Esophagus squamous epithelium (tissue), 5 donors: Measurements from ENCODE around the gene CNKSR3. TPM values are rescaled to one million over a fixed set of nuclear protein-coding genes. Genes with fewer than 3 reads are reported as not detected.

Experiments
- DNase-seq: peaks from one replicate; lab custom pipeline; 2025; lab: John Stamatoyannopoulos, UW
- H3K27ac ChIP-seq, 4 donors: fragments of 200-600 bp; sonication (generic); one replicate each; pipeline ENCODE4 v1.5.1; 2016 to 2019; ENCODE audit warnings: mild to moderate bottlenecking in 1 of 4
- H3K27me3 ChIP-seq, 4 donors: fragments of 200-600 bp; sonication (generic); 1 replicate in 3 of 4; 2 replicates in 1 of 4; pipeline versions ENCODE4 v1.5.1 to v1.6.0; 2017 to 2021; ENCODE audit warnings: antibody characterized with exemption in 1 of 4
- H3K36me3 ChIP-seq, 3 donors: fragments of 200-600 bp; sonication (generic); one replicate each; pipeline ENCODE4 v1.5.1; 2016 to 2019
- H3K4me1 ChIP-seq, 3 donors: fragments of 200-600 bp; sonication (generic); one replicate each; pipeline ENCODE4 v1.5.1; 2017 to 2019
- H3K4me3 ChIP-seq, 4 donors: fragments of 200-600 bp; sonication (generic); 1 replicate in 3 of 4; 2 replicates in 1 of 4; pipeline ENCODE4 v1.5.1; 2016 to 2019; ENCODE audit warnings: mild to moderate bottlenecking in 2 of 4, moderate library complexity in 1 of 4
- H3K9me3 ChIP-seq, 3 donors: fragments of 200-600 bp; sonication (generic); one replicate each; pipeline ENCODE4 v1.5.1; 2016 to 2019
- CTCF ChIP-seq, 6 experiments: fragments of 450-650 bp in 4 of 6; fragments of 200-600 bp in 2 of 6; sonication (generic) in 2 of 6; IDR thresholded peaks; one replicate each; pipeline ENCODE4 v1.5.1; 2016 to 2019; ENCODE audit warnings: antibody characterized with exemption in 6 of 6, mild to moderate bottlenecking in 4 of 6, moderate library complexity in 4 of 6
- POLR2A ChIP-seq, 4 donors: fragments of 450-650 bp; IDR thresholded peaks; one replicate each; pipeline ENCODE4 v1.6.1; 2017; ENCODE audit warnings: antibody characterized with exemption in 4 of 4, mild to moderate bottlenecking in 4 of 4, moderate library complexity in 3 of 4
- WGBS, 2 donors: methylation state at CpG; one replicate each; pipeline ENCODE4 v1.1.5; 2018; 5-methylcytosine and 5-hydroxymethylcytosine counted together
- intact Hi-C: fragments of 100-400 bp; cut with DNase I; formaldehyde crosslinking; loops from one replicate; pipeline ENCODE4 v1.15.0; 2022
- total RNA-seq, 4 donors: library from RNA; depleted of rRNA; stranded (reverse); fragments of >200 nt; gene quantifications; one replicate each; pipeline ENCODE4 v1.1.0, GENCODE V29; 2016
- donor health status: DM: yes; HTN: yes; CAD: no.

CNKSR3 gene
- total RNA-seq, 4 donors from 2014 or later = 10.2 to 18.8 (median 13.8) TPM

GRCh38 chr6:154441995-154442310 lies 68.5 kb downstream of the CNKSR3 start:
- no peaks in the 10 kb centered on the region for H3K27me3 ChIP-seq
- H3K9me3 ChIP-seq = no peaks in the 10 kb centered on the region
- intact Hi-C loops = no loop called here
- no peak overlapping the region for H3K4me3 ChIP-seq
- peaks cover 0 to 14% (median 0%) of the 10 kb centered on the region in 3 donors for H3K4me1 ChIP-seq
- no peak for DNase-seq
- no peak overlapping the region for H3K27ac ChIP-seq
- peaks cover 0 to 51% (median 0%) of the 10 kb centered on the region in 3 donors for H3K36me3 ChIP-seq
- 94 to 96% methylated on average over 11 to 12 of the region's 12 CpGs for whole genome bisulfite sequencing, 2 donors
- TF ChIP-seq POLR2A (IDR thresholded peaks at IDR 0.05) = no peak
- no peak for TF ChIP-seq CTCF (IDR thresholded peaks at IDR 0.05)

- H3K4me3 ChIP-seq = no peak overlapping the region
- no peak overlapping the region for H3K27ac ChIP-seq
- H3K27me3 ChIP-seq = no peaks in the 10 kb centered on the region
- peaks cover 0 to 65% (median 0%) of the 10 kb centered on the region in 3 donors for H3K36me3 ChIP-seq
- WGBS, 2 donors = 92 to 100% methylated on average over 1 of the region's 1 CpG
- DNase-seq = no peak
- peaks cover 0 to 12% (median 0%) of the 10 kb centered on the region in 3 donors for H3K4me1 ChIP-seq
- H3K9me3 ChIP-seq = no peaks in the 10 kb centered on the region
- intact Hi-C loops = no loop called here
- TF ChIP-seq POLR2A (IDR thresholded peaks at IDR 0.05) (no peak), CTCF (IDR thresholded peaks at IDR 0.05) (no peak)
These were observed 70.0 kb downstream of the CNKSR3 start for GRCh38 chr6:154440422-154441043.

- no peak for DNase-seq
- TF ChIP-seq POLR2A (IDR thresholded peaks at IDR 0.05) = no peak
- TF ChIP-seq CTCF (IDR thresholded peaks at IDR 0.05) = no peak
- Histone ChIP-seq H3K36me3 (peaks cover 0 to 70% (median 0%) of the 10 kb centered on the region in 3 donors), H3K27me3 (no peaks in the 10 kb centered on the region), H3K9me3 (no peaks in the 10 kb centered on the region), H3K27ac (no peak overlapping the region), H3K4me3 (no peak overlapping the region), H3K4me1 (peaks cover 0 to 8% (median 0%) of the 10 kb centered on the region in 3 donors)
- intact Hi-C loops = no loop called here
- WGBS, 2 donors = 69% methylated on average over 3 of the region's 3 CpGs
These were observed 70.5 kb downstream of the CNKSR3 start for GRCh38 chr6:154440022-154440421.

GRCh38 chr6:154438882-154439415 lies 71.5 kb downstream of the CNKSR3 start:
- 60 to 66% methylated on average over 9 of the region's 9 CpGs for WGBS, 2 donors
- H3K4me1 ChIP-seq = peaks cover 0 to 8% (median under 1%) of the 10 kb centered on the region in 3 donors
- H3K9me3 ChIP-seq = no peaks in the 10 kb centered on the region
- intact Hi-C loops = no loop called here
- DNase-seq = no peak
- no peaks in the 10 kb centered on the region for H3K27me3 ChIP-seq
- no peak overlapping the region for H3K4me3 ChIP-seq
- H3K27ac ChIP-seq = no peak overlapping the region
- TF ChIP-seq CTCF (IDR thresholded peaks at IDR 0.05) (no peak), POLR2A (IDR thresholded peaks at IDR 0.05) (no peak)
- H3K36me3 ChIP-seq = peaks cover 0 to 72% (median 0%) of the 10 kb centered on the region in 3 donors

- intact Hi-C loops = no loop called here
- TF ChIP-seq CTCF (IDR thresholded peaks at IDR 0.05) = no peak
- no peak for TF ChIP-seq POLR2A (IDR thresholded peaks at IDR 0.05)
- DNase-seq = no peak
- 85 to 89% methylated on average over 5 to 9 of the region's 11 CpGs for WGBS, 2 donors
- Histone ChIP-seq H3K27me3 (no peaks in the 10 kb centered on the region), H3K4me3 (no peak overlapping the region), H3K36me3 (peaks cover 0 to 74% (median 0%) of the 10 kb centered on the region in 3 donors), H3K27ac (no peak overlapping the region), H3K9me3 (no peaks in the 10 kb centered on the region), H3K4me1 (peaks cover 0 to 13% (median 4%) of the 10 kb centered on the region in 3 donors)
These were observed 75.0 kb downstream of the CNKSR3 start for GRCh38 chr6:154435400-154435945.
